Natural killer cell (primary cell): ENCODE results near the gene DYSF. TPM values are rescaled to one million over a fixed set of nuclear protein-coding genes. Genes with fewer than 3 reads are reported as not detected.

ENCODE experiments used
- ATAC-seq, 3 donors: fragments of 150-1000 bp in 2 of 3; fragments of 200-7000 bp in 1 of 3; cut with Tn5 transposase; 1 replicate in 1 of 3; 2 replicates in 2 of 3; pipeline ENCODE4 v1.10.0; 2021; ENCODE audit warnings: mild to moderate bottlenecking in 2 of 3, moderate library complexity in 2 of 3
- DNase-seq, 2 donors: peaks; one replicate each; pipeline versions ENCODE4 v3.0.0 to v3.0.0-alpha.2; 2013 to 2021; ENCODE audit warnings: mixed read lengths in 1 of 2
- H3K27ac ChIP-seq: one replicate; pipeline ENCODE4 v1.5.1; 2013; ENCODE audit warnings: mild to moderate bottlenecking, low read length
- H3K27me3 ChIP-seq: one replicate; pipeline ENCODE4 v1.6.1; 2013; ENCODE audit warnings: low read length; ENCODE audit not compliant: control insufficient read depth, insufficient read depth
- H3K36me3 ChIP-seq: one replicate; pipeline ENCODE4 v1.6.1; 2013; ENCODE audit warnings: low read length; ENCODE audit not compliant: control insufficient read depth, insufficient read depth
- H3K4me1 ChIP-seq: one replicate; pipeline ENCODE4 v1.6.1; 2013; ENCODE audit warnings: low read length; ENCODE audit not compliant: control insufficient read depth, insufficient read depth
- H3K4me3 ChIP-seq: one replicate; pipeline ENCODE4 v1.5.1; 2013; ENCODE audit warnings: low read length
- H3K9me3 ChIP-seq: one replicate; pipeline ENCODE4 v1.6.1; 2013; ENCODE audit warnings: low read length; ENCODE audit not compliant: control insufficient read depth, insufficient read depth
- H3K27ac Mint-ChIP-seq, 2 donors: one replicate each; pipeline ENCODE4 v1.8.0; 2022; ENCODE audit warnings: mild to moderate bottlenecking in 2 of 2, mixed read lengths in 2 of 2, moderate library complexity in 1 of 2
- H3K27me3 Mint-ChIP-seq, 2 donors: one replicate each; pipeline ENCODE4 v1.8.0; 2022; ENCODE audit warnings: low read depth in 2 of 2, mixed read lengths in 2 of 2
- H3K36me3 Mint-ChIP-seq: one replicate; pipeline ENCODE4 v1.8.0; 2022; ENCODE audit warnings: mixed read lengths
- H3K4me1 Mint-ChIP-seq, 2 donors: one replicate each; pipeline ENCODE4 v1.8.0; 2022; ENCODE audit warnings: mixed read lengths in 2 of 2
- H3K4me3 Mint-ChIP-seq: one replicate; pipeline ENCODE4 v1.8.0; 2022; ENCODE audit warnings: mild to moderate bottlenecking, moderate library complexity, mixed read lengths
- H3K9me3 Mint-ChIP-seq, 2 donors: one replicate each; pipeline ENCODE4 v1.8.0; 2022; ENCODE audit warnings: mixed read lengths in 2 of 2
- WGBS: methylation state at CpG from one replicate; pipeline ENCODE4 v1.1.7; 2013; ENCODE audit warnings: missing lambda C conversion rate; ENCODE audit not compliant: insufficient coverage; 5-methylcytosine and 5-hydroxymethylcytosine counted together
- intact Hi-C: fragments of 100-400 bp; cut with micrococcal nuclease; formaldehyde crosslinking; loops from one replicate; pipeline ENCODE4 v1.14.2; 2022
- total RNA-seq, 4 donors: library from RNA; stranded (reverse); fragments of 120-200 nt in 1 of 4; gene quantifications; one replicate each; pipeline versions ENCODE4 v1.2.3 to v1.2.4, GENCODE V29; 2013 to 2022
- TF ChIP-seq, protein P1 (sequence below): fragments of 200-600 bp; IDR thresholded peaks from one replicate; pipeline ENCODE4 v1.8.0; 2022; ENCODE audit warnings: antibody characterized with exemption

DYSF gene
- total RNA-seq, 3 donors from 2014 or later (not counting 1 experiment from before 2014, with no cell fraction given) = 11.4 to 19.5 (median 12.4) TPM

DNA sequence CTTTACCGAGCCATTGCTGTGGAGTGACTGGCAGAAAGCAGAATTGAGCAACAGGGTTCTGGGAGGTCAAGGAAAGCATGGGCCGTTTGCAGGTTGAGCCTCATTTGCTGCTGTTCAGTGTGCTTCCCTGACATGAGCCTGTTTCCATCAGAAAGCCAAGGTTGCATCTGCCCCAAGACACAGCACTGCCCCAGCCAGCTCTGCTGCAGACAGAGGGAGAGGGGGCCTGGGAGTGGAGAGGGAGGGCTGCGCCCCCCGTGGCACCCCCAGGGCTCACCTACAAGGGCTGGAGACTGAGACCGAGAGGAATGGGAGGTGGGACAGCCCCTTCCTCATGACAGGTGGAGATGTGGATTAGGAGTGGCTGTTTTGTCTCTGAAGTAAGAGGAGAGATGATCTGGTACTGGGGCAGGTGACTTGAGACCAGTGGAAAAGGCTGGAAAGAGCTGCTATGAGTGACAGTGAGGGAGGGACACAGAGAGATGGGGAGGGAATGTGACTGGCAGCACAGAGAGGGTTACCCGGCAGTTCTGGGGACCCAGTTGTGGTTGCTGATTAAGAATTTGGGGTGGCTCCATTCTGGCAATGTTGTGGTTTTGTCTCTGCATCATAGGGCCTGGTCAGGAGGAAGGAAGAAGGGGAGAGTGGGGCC is 218.0 kb downstream of the DYSF start:
- H3K27ac ChIP-seq = no peak overlapping the region
- no peak for ATAC-seq
- Mint-ChIP-seq H3K36me3 (no peaks in the 10 kb centered on the region), H3K4me3 (no peak overlapping the region), H3K4me1 (no peaks in the 10 kb centered on the region), H3K9me3 (no peaks in the 10 kb centered on the region), H3K27ac (no peak overlapping the region), H3K27me3 (no peaks in the 10 kb centered on the region)
- H3K36me3 ChIP-seq = no peaks in the 10 kb centered on the region
- no peak overlapping the region for H3K4me3 ChIP-seq
- TF ChIP-seq, protein P1, sequence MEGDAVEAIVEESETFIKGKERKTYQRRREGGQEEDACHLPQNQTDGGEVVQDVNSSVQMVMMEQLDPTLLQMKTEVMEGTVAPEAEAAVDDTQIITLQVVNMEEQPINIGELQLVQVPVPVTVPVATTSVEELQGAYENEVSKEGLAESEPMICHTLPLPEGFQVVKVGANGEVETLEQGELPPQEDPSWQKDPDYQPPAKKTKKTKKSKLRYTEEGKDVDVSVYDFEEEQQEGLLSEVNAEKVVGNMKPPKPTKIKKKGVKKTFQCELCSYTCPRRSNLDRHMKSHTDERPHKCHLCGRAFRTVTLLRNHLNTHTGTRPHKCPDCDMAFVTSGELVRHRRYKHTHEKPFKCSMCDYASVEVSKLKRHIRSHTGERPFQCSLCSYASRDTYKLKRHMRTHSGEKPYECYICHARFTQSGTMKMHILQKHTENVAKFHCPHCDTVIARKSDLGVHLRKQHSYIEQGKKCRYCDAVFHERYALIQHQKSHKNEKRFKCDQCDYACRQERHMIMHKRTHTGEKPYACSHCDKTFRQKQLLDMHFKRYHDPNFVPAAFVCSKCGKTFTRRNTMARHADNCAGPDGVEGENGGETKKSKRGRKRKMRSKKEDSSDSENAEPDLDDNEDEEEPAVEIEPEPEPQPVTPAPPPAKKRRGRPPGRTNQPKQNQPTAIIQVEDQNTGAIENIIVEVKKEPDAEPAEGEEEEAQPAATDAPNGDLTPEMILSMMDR = no peak
- H3K27me3 ChIP-seq = no peaks in the 10 kb centered on the region
- intact Hi-C loops = no loop called here
- no peaks in the 10 kb centered on the region for H3K4me1 ChIP-seq
- H3K9me3 ChIP-seq = no peaks in the 10 kb centered on the region
- DNase-seq = no peak
- WGBS = 75% methylated on average over 6 of the region's 6 CpGs

DNA sequence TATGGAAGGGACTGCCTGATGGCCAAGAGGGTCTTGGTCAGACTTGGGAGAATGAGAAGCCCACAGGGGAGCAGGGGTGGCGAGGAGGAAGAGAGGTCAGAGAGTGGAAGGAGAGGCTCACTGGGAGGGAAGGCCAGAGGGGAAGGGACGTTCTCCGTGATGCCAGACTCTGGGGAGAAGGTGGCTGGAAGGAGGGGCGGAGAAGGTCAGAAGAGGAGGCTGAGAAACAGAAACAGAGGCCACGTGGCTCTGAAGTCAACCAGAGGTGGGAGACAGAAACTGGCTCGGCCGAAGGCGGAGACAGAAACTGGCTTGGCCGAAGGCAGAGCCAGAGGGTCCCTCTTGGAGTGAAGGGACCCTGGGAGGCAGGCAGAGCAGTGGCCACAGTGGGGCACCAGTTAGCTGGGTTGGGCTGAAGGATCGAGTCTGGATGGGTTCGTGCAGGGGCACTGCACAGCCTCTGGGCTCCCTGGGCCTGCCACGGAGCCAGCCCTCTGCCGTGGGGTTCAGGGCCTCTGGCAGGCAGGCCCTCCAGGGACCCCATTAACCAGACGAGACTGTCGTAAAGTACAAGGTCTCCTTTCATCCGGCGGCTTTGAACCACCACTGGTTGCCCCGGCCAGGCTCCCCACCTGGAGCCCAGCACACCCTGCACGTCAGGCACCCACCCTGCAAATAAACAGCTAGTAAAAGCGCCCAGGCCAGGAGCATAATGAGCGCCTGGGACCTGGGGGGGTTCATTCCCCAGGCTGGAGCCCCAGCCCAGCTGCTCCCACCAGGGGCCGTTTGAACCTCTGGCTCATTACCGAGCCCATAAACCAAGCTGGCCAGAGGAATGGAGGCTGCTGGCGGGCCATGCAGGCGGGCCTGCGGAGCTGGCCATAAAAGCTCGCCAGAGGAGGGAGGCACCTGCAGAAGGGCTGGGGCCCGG is 218.8 kb downstream of the DYSF start:
- no peak overlapping the region for H3K27ac Mint-ChIP-seq
- H3K4me3 ChIP-seq = no peak overlapping the region
- H3K9me3 ChIP-seq = no peaks in the 10 kb centered on the region
- intact Hi-C loops = no loop called here
- TF ChIP-seq, protein P1 = no peak
- no peaks in the 10 kb centered on the region for H3K4me1 Mint-ChIP-seq
- ATAC-seq (no peak), DNase-seq (no peak)
- H3K27me3 Mint-ChIP-seq = no peaks in the 10 kb centered on the region
- H3K27me3 ChIP-seq = no peaks in the 10 kb centered on the region
- H3K36me3 ChIP-seq = no peaks in the 10 kb centered on the region
- no peaks in the 10 kb centered on the region for H3K4me1 ChIP-seq
- H3K4me3 Mint-ChIP-seq = no peak overlapping the region
- no peak overlapping the region for H3K27ac ChIP-seq
- H3K36me3 Mint-ChIP-seq = no peaks in the 10 kb centered on the region
- 87% methylated on average over 27 of the region's 28 CpGs for WGBS
- no peaks in the 10 kb centered on the region for H3K9me3 Mint-ChIP-seq

DNA sequence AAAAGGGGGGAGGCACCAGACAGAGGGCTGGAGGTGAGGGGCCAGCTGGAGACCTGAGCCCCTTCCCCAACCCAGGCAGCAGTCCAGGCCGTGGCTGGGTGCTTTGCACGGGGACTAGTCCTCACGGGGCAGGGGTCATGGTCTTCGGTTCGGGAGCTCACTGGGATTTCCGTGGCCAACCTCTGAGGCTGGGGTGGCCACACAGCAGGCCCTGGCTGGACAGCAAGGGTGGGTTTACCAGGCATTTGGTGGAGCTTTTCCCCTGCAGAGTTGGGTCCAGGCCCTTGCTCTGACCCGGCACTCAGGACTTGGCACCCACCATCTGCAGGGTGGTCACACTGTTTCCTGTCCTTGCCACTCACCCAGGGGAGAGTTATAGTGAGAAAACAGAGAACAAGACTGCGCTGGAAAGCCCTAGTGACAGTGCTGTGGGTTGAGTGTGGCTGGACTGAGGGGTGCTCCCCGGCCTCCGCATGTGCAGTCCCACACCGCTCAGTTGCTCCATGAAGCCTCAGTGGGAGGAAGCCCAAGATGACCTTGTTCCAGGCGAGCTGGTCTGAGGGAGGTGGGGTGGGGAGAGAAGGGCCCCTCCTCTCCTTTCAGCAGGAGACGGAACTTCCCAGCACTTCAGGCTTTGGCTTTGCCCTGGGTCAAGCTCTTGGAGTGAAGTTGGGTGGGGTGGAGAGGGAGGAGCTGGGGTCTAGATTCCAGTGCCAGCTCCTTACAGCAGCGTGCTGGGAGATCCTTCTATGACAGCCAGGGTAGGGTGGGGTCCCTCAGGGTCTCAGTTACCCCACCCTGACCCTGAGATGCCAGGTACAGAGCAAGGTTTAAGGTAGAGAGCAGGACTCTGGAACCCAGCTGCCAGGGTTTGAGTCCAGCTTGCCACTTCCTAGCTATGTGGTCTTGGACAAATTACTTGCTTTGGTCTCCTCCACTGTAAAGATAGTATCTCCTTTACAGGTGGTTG is 219.8 kb downstream of the DYSF start:
- TF ChIP-seq, protein P1 = no peak
- Histone ChIP-seq H3K27me3 (no peaks in the 10 kb centered on the region), H3K36me3 (no peaks in the 10 kb centered on the region), H3K27ac (no peak overlapping the region), H3K4me3 (no peak overlapping the region), H3K4me1 (no peaks in the 10 kb centered on the region), H3K9me3 (no peaks in the 10 kb centered on the region)
- no peaks in the 10 kb centered on the region for H3K36me3 Mint-ChIP-seq
- no peaks in the 10 kb centered on the region for H3K4me1 Mint-ChIP-seq
- H3K27me3 Mint-ChIP-seq = no peaks in the 10 kb centered on the region
- no peak overlapping the region for H3K27ac Mint-ChIP-seq
- no peak for DNase-seq
- ATAC-seq = no peak
- H3K4me3 Mint-ChIP-seq = no peak overlapping the region
- H3K9me3 Mint-ChIP-seq = no peaks in the 10 kb centered on the region
- WGBS = 87% methylated on average over 13 of the region's 14 CpGs
- intact Hi-C loops = no loop called here
